ENCODE measurements around the gene MORN5.

MORN5 gene

DNA sequence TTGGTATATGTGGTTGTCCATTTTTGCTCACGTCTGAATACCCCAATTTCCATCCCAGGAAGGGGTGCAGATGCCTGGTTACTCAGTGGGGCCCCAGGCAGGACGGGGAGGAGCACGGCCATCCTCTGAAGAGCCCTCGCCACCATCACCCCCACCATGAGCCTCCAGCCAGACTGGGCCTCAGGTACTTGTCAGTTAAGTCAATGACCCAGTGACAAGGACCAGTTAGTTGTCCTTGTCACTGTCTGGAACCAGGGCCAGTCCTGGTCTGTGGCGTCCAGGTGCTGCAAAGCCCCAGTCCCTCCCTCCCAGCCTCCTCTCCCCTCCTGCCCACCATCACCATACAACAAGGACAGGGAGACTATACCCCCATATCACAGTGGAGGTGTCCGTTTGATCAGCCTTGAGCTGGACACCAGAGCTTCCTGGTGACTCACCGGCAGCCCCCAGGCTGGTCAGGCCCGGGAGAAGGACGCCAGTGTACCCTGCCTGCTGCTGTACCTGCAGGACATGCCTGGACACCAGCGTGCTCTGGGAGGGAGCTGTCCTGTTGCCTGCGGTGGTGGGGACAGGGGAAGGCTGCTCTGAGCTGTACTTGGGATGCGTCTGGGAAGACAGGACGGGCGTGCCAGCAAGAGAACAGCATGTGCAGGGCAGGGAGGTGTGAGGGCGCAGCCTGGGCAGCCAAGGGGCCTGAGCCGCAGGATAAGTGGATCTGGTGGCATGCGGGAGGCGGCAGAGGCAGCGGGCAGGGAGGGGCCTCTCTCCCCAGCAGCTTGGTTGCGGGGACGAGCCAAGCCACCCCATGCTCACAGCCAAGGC is 34.0 kb upstream of the MORN5 start:
- TF ChIP-seq POLR2A (IDR thresholded peaks at IDR 0.05; ENCODE audit: low read depth, low read length) (no peak), POLR2AphosphoS5 (IDR thresholded peaks at IDR 0.05; ENCODE audit: low read depth, low read length) (no peak), TAF1 (IDR thresholded peaks at IDR 0.05; ENCODE audit: borderline replicate concordance, low read depth, low read length) (no peak)
- FAIRE-seq (no peak), DNase-seq (ENCODE audit: insufficient read length) (no peak)

- DNase-seq (ENCODE audit: insufficient read length) (no peak), FAIRE-seq (no peak)
- TF ChIP-seq POLR2AphosphoS5 (IDR thresholded peaks at IDR 0.05; ENCODE audit: low read depth, low read length) (no peak), POLR2A (IDR thresholded peaks at IDR 0.05; ENCODE audit: low read depth, low read length) (no peak), TAF1 (IDR thresholded peaks at IDR 0.05; ENCODE audit: borderline replicate concordance, low read depth, low read length) (no peak)
Measured at GRCh38 chr9:122126331-122127261, 33.1 kb upstream of the MORN5 start.

GRCh38 chr9:122127396-122127798 is 32.3 kb upstream of the MORN5 start:
- FAIRE-seq: no peak
- no peak for DNase-seq (ENCODE audit: insufficient read length)

GRCh38 chr9:122128007-122128968 is 31.4 kb upstream of the MORN5 start:
- FAIRE-seq: no peak
- DNase-seq (ENCODE audit: insufficient read length): no peak
- TF ChIP-seq POLR2A (IDR thresholded peaks at IDR 0.05; ENCODE audit: low read depth, low read length) (no peak), POLR2AphosphoS5 (IDR thresholded peaks at IDR 0.05; ENCODE audit: low read depth, low read length) (no peak), TAF1 (IDR thresholded peaks at IDR 0.05; ENCODE audit: borderline replicate concordance, low read depth, low read length) (no peak)

More at GRCh38 chr9:122127396-122127798, 32.3 kb upstream of the MORN5 start:
- TF ChIP-seq POLR2A (IDR thresholded peaks at IDR 0.05; ENCODE audit: low read depth, low read length) (no peak), POLR2AphosphoS5 (IDR thresholded peaks at IDR 0.05; ENCODE audit: low read depth, low read length) (no peak), TAF1 (IDR thresholded peaks at IDR 0.05; ENCODE audit: borderline replicate concordance, low read depth, low read length) (no peak)

GRCh38 chr9:122128969-122129343 is 30.8 kb upstream of the MORN5 start:
- DNase-seq (ENCODE audit: insufficient read length) (no peak), FAIRE-seq (no peak)
- no peak for TF ChIP-seq POLR2AphosphoS5 (IDR thresholded peaks at IDR 0.05; ENCODE audit: low read depth, low read length)
- no peak for TF ChIP-seq POLR2A (IDR thresholded peaks at IDR 0.05; ENCODE audit: low read depth, low read length)
- TF ChIP-seq TAF1 (IDR thresholded peaks at IDR 0.05; ENCODE audit: borderline replicate concordance, low read depth, low read length): no peak

DNA sequence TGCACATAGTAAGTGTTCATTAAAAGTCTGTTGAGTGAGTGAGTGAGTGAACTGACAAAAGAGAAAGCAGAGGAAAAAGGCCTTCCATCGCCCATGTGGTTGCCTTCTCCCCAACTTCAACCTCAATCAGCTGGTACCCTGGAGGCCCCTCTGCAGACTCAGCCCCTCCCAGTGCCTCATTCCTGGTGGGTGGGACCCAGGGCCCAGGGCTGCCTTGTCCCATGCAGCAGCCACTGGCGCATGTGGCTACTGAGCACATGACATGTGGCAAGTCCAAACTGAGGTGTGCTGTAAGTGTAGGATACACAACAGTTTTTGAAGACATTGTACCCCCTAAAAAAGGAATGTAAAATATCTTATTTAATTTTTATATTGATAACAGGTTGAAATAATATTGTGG is 29.7 kb upstream of the MORN5 start:
- FAIRE-seq (no peak), DNase-seq (ENCODE audit: insufficient read length) (no peak)
- TF ChIP-seq POLR2A (IDR thresholded peaks at IDR 0.05; ENCODE audit: low read depth, low read length) (no peak), TAF1 (IDR thresholded peaks at IDR 0.05; ENCODE audit: borderline replicate concordance, low read depth, low read length) (no peak)

- TF ChIP-seq POLR2AphosphoS5 (IDR thresholded peaks at IDR 0.05; ENCODE audit: low read depth, low read length): no peak
- no peak for FAIRE-seq
- no peak for DNase-seq (ENCODE audit: insufficient read length)
Measured at GRCh38 chr9:122130837-122131236, 28.9 kb upstream of the MORN5 start.

- DNase-seq (ENCODE audit: insufficient read length): no peak
Measured at GRCh38 chr9:122131401-122132001, 28.2 kb upstream of the MORN5 start.

DNA sequence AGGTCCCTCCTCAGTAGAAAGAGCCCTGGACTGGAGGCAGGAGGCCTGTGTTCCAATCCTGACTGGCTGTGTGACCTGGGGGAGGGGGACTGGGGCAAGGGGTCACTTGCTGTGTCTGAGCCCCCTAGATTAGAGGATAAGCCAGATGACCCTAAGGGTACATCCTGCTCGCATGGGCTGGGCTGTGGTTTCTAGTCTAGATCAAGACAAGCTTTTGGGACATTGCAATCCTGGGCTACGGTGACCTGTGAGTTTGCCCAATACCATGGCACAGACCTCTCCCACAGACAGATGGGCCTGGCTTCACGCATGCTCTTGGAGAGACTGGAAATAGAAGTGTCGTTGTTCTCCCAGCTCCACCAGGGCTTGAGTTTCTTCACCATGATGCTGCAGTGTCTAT is 27.2 kb upstream of the MORN5 start:
- DNase-seq (ENCODE audit: insufficient read length): no peak
- no peak for FAIRE-seq
- TF ChIP-seq POLR2AphosphoS5 (IDR thresholded peaks at IDR 0.05; ENCODE audit: low read depth, low read length) (no peak), POLR2A (IDR thresholded peaks at IDR 0.05; ENCODE audit: low read depth, low read length) (no peak), TAF1 (IDR thresholded peaks at IDR 0.05; ENCODE audit: borderline replicate concordance, low read depth, low read length) (no peak)

More at GRCh38 chr9:122131401-122132001, 28.2 kb upstream of the MORN5 start:
- TF ChIP-seq POLR2AphosphoS5 (IDR thresholded peaks at IDR 0.05; ENCODE audit: low read depth, low read length) (no peak), POLR2A (IDR thresholded peaks at IDR 0.05; ENCODE audit: low read depth, low read length) (no peak), TAF1 (IDR thresholded peaks at IDR 0.05; ENCODE audit: borderline replicate concordance, low read depth, low read length) (no peak)
- no peak for FAIRE-seq

- FAIRE-seq (no peak), DNase-seq (ENCODE audit: insufficient read length) (no peak)
- TF ChIP-seq POLR2A (IDR thresholded peaks at IDR 0.05; ENCODE audit: low read depth, low read length): no peak
Measured at GRCh38 chr9:122133263-122133983, 26.3 kb upstream of the MORN5 start.
